ENCODE measurements around the gene RXRG. TPM values are rescaled to one million over a fixed set of nuclear protein-coding genes. Genes with fewer than 3 reads are reported as not detected.

The RXRG gene
- polyA plus RNA-seq, 1 donor (not counting 4 experiments of a cell fraction or from before 2014, with no cell fraction given), result not detected

DNA sequence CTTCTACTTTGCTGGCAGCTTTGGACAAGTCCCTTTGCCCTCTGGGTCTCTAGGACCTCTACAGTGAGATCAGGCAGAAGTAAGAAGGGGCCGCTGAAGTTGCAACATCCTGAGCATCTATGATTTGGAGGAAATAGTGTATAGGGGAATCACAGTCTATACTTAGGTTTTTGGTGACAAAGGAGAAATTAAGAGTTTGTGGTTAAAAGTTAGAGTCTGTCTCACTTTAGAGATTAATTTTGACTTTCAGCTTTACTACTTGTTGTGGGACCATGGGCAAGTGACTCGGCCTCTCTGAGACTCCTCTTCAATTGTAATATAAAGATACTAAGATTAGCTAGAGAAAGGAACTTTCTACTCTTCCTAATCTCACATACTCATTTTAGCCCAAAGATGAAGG, 55.3 kb downstream of the RXRG start:
- no peak overlapping the region for H3K27ac ChIP-seq (ENCODE audit: control insufficient read depth, insufficient read depth, low read length)
- no peak overlapping the region for H3K4me3 ChIP-seq (ENCODE audit: control insufficient read depth in 2 of 3, extremely low read depth in 1 of 3, insufficient read depth in 2 of 3, low read depth in 1 of 3, low read length in 3 of 3)
- no peak overlapping the region for H2AFZ ChIP-seq (ENCODE audit: control insufficient read depth, low read length)
- no peaks in the 10 kb centered on the region for H3K9me1 ChIP-seq (ENCODE audit: control insufficient read depth, extremely low read depth, insufficient read depth, low read length)
- peaks cover 67% of the 10 kb centered on the region for H3K27me3 ChIP-seq (ENCODE audit: control insufficient read depth, extremely low read depth, insufficient read depth, low read length)
- dilution Hi-C loops (cut with MboI; ENCODE audit: extremely low pct_ligation_motif_present, low sequenced_read_pairs), result loop anchor here (10.0 kb wide), 1 partner anchor 205 kb away; no protein-coding TSS in a partner anchor
- H3K4me1 ChIP-seq (ENCODE audit: control insufficient read depth, extremely low read depth, insufficient read depth, low read length), result no peaks in the 10 kb centered on the region
- DNase-seq (ENCODE audit: low read depth, low spot score) (no peak), FAIRE-seq (no peak)
- H3K9ac ChIP-seq (ENCODE audit: control insufficient read depth, extremely low read depth, insufficient read depth, low read length), result no peak overlapping the region
- no peaks in the 10 kb centered on the region for H3K9me3 ChIP-seq (ENCODE audit: control insufficient read depth, low read depth, low read length)
- TF ChIP-seq CTCF (optimal IDR thresholded peaks at IDR 0.05 in 1 of 3, IDR thresholded peaks at IDR 0.05 in 1 of 3, conservative IDR thresholded peaks at IDR 0.05 in 1 of 3; ENCODE audit: extremely low read depth in 1 of 3, insufficient read depth in 2 of 3, low read length in 3 of 3), result no peak
- TF ChIP-seq EZH2 (IDR thresholded peaks at IDR 0.05; ENCODE audit: low read length), result no peak
- H3K4me2 ChIP-seq (ENCODE audit: control insufficient read depth, extremely low read depth, insufficient read depth, low read depth, low read length), result no peak overlapping the region
- H3K36me3 ChIP-seq (ENCODE audit: control insufficient read depth in 2 of 2, extremely low read depth in 1 of 2, insufficient read depth in 2 of 2, low read length in 2 of 2), result no peaks in the 10 kb centered on the region
- H4K20me1 ChIP-seq (ENCODE audit: control insufficient read depth, extremely low read depth, insufficient read depth, low read length), result no peaks in the 10 kb centered on the region
- no peaks in the 10 kb centered on the region for H3K79me2 ChIP-seq (ENCODE audit: control insufficient read depth, insufficient read depth, low read length)

DNA sequence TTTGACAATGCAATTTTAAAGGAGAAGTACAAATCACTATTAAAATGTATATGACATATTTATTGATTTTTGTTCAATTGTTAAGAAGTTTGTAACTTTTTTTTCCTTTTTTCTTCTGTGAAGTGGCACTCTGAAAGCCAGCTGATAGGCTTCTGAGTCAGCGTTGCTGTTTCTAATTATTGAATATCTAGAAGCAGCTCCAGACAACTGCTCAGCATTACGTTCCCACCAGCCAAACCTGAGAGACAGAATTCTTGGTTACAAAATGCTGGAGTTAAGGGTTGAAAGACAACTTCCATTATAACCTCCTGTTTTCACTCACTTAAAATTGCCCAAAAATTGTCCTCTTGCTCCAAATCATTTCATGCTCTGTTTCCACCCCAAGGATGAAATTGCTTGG, 57.0 kb downstream of the RXRG start:
- no peaks in the 10 kb centered on the region for H3K9me1 ChIP-seq (ENCODE audit: control insufficient read depth, extremely low read depth, insufficient read depth, low read length)
- no peaks in the 10 kb centered on the region for H3K79me2 ChIP-seq (ENCODE audit: control insufficient read depth, insufficient read depth, low read length)
- dilution Hi-C loops (cut with MboI; ENCODE audit: extremely low pct_ligation_motif_present, low sequenced_read_pairs), result no loop called here
- no peak overlapping the region for H2AFZ ChIP-seq (ENCODE audit: control insufficient read depth, low read length)
- no peak overlapping the region for H3K9ac ChIP-seq (ENCODE audit: control insufficient read depth, extremely low read depth, insufficient read depth, low read length)
- H3K4me3 ChIP-seq (ENCODE audit: control insufficient read depth in 2 of 3, extremely low read depth in 1 of 3, insufficient read depth in 2 of 3, low read depth in 1 of 3, low read length in 3 of 3), result no peak overlapping the region
- H3K27ac ChIP-seq (ENCODE audit: control insufficient read depth, insufficient read depth, low read length), result no peak overlapping the region
- no peaks in the 10 kb centered on the region for H3K9me3 ChIP-seq (ENCODE audit: control insufficient read depth, low read depth, low read length)
- no peak for FAIRE-seq
- peaks cover 70% of the 10 kb centered on the region for H3K27me3 ChIP-seq (ENCODE audit: control insufficient read depth, extremely low read depth, insufficient read depth, low read length)
- no peak for DNase-seq (ENCODE audit: low read depth, low spot score)
- H3K36me3 ChIP-seq (ENCODE audit: control insufficient read depth in 2 of 2, extremely low read depth in 1 of 2, insufficient read depth in 2 of 2, low read length in 2 of 2), result no peaks in the 10 kb centered on the region
- H3K4me1 ChIP-seq (ENCODE audit: control insufficient read depth, extremely low read depth, insufficient read depth, low read length), result peaks cover 3% of the 10 kb centered on the region
- TF ChIP-seq EZH2 (IDR thresholded peaks at IDR 0.05; ENCODE audit: low read length) (no peak), CTCF (optimal IDR thresholded peaks at IDR 0.05 in 1 of 3, IDR thresholded peaks at IDR 0.05 in 1 of 3, conservative IDR thresholded peaks at IDR 0.05 in 1 of 3; ENCODE audit: extremely low read depth in 1 of 3, insufficient read depth in 2 of 3, low read length in 3 of 3) (no peak)
- H3K4me2 ChIP-seq (ENCODE audit: control insufficient read depth, extremely low read depth, insufficient read depth, low read depth, low read length), result no peak overlapping the region
- H4K20me1 ChIP-seq (ENCODE audit: control insufficient read depth, extremely low read depth, insufficient read depth, low read length), result no peaks in the 10 kb centered on the region
